NB4 (cell line): ENCODE measurements around the gene IMP3.

Source experiments
- CTCF ChIP-seq: IDR thresholded peaks from one replicate; pipeline ENCODE4 v1.5.1; 2012; ENCODE audit warnings: low read depth, low read length
- POLR2A ChIP-seq: IDR thresholded peaks from 2 replicates; pipeline ENCODE4 v1.6.1; 2011; ENCODE audit warnings: mild to moderate bottlenecking; ENCODE audit not compliant: insufficient read length; ENCODE audit errors: extremely low read depth

GRCh38 chr15:75631935-75632334 lies 8.1 kb downstream of the IMP3 start:
- TF ChIP-seq CTCF = no peak
- no peak for TF ChIP-seq POLR2A
